GM12878 (cell line): Measurements from ENCODE around the gene OR10H2. TPM values are rescaled to one million over a fixed set of nuclear protein-coding genes. Genes with fewer than 3 reads are reported as not detected.

Source experiments
- ATAC-seq: fragments of 200-7000 bp; cut with Tn5 transposase; 3 replicates; pipeline ENCODE4 v1.9.1; 2020; ENCODE audit warnings: mild to moderate bottlenecking, moderate library complexity
- BruUV-seq: library from RNA; stranded (reverse); fragments of 400-500 nt; replicated peaks from 2 replicates; lab custom pipeline; 2021; lab: Mats Ljungman, UMichigan
- CTCF ChIA-PET: fragments of 300-600 bp; sonication (Branson Sonifier 250); formaldehyde crosslinking; extraction: SDS; loops from one replicate; lab custom pipeline; 2021; ENCODE audit warnings: inconsistent platforms; lab: Yijun Ruan, JAX
- POLR2A ChIA-PET: fragments of 350-600 bp; formaldehyde crosslinking; extraction: SDS; loops from one replicate; lab custom pipeline; 2021; ENCODE audit warnings: inconsistent platforms; lab: Charles Lee
- RAD21 ChIA-PET: fragments of 300-600 bp; sonication (Branson Sonifier 250); formaldehyde crosslinking; loops from one replicate; lab custom pipeline; 2023; ENCODE audit warnings: antibody characterized with exemption; ENCODE audit not compliant: unreplicated experiment; lab: Charles Lee
- SMC1A ChIA-PET: fragments of 300-600 bp; sonication (Branson Sonifier 250); formaldehyde crosslinking; loops from one replicate; lab custom pipeline; 2023; ENCODE audit not compliant: unreplicated experiment, uncharacterized antibody; lab: Charles Lee
- DNase-seq: peaks from one replicate; pipeline ENCODE4 v3.0.0-alpha.2; 2011; ENCODE audit warnings: low read depth, low spot score
- FAIRE-seq: peaks from 3 replicates; lab custom pipeline; 2011; peaks lifted over from hg19 to GRCh38; lab: Jason Lieb, UNC
- H2AFZ ChIP-seq: 2 replicates; pipeline ENCODE4 v1.6.0; 2011; ENCODE audit warnings: low read depth, low read length, control low read depth; ENCODE audit not compliant: control insufficient read depth
- H3K27ac ChIP-seq: 2 replicates; pipeline ENCODE4 v1.5.1; 2011; ENCODE audit warnings: control low read depth; ENCODE audit not compliant: control insufficient read depth, insufficient read depth
- H3K27me3 ChIP-seq, 2 experiments: replicated peaks in 1 of 2; 2 replicates each; pipeline versions ENCODE4 v1.6.0 to v1.6.1; 2011; ENCODE audit warnings: low read length in 1 of 2; ENCODE audit not compliant: control insufficient read depth in 2 of 2, insufficient read depth in 2 of 2
- H3K36me3 ChIP-seq, 2 experiments: 2 replicates each; pipeline ENCODE4 v1.5.1; 2011; ENCODE audit warnings: low read length in 1 of 2; ENCODE audit not compliant: control insufficient read depth in 2 of 2, insufficient read depth in 2 of 2
- H3K4me1 ChIP-seq: 2 replicates; pipeline ENCODE4 v1.6.1; 2011; ENCODE audit warnings: mild to moderate bottlenecking, low read length, moderate library complexity, mixed read lengths; ENCODE audit not compliant: control insufficient read depth, insufficient read depth
- H3K4me2 ChIP-seq: 2 replicates; pipeline ENCODE4 v1.6.0; 2011; ENCODE audit warnings: control low read depth; ENCODE audit not compliant: control insufficient read depth, insufficient read depth
- H3K4me3 ChIP-seq: fragments of 200-600 bp; sonication (generic); 2 replicates; pipeline ENCODE4 v1.5.1; 2016
- H3K79me2 ChIP-seq: 2 replicates; pipeline ENCODE4 v1.6.0; 2011; ENCODE audit warnings: low read length; ENCODE audit not compliant: control insufficient read depth, insufficient read depth
- H3K9ac ChIP-seq: 2 replicates; pipeline ENCODE4 v1.8.0; 2011; ENCODE audit warnings: low read length, control low read depth, mixed read lengths; ENCODE audit not compliant: control insufficient read depth, insufficient read depth
- H3K9me3 ChIP-seq: replicated peaks from 3 replicates; pipeline ENCODE4 v1.5.1; 2011; ENCODE audit warnings: mild to moderate bottlenecking, low read length; ENCODE audit not compliant: control insufficient read depth, insufficient read depth
- H4K20me1 ChIP-seq: 2 replicates; pipeline ENCODE4 v1.6.0; 2011; ENCODE audit not compliant: control insufficient read depth, insufficient read depth
- CBFB ChIP-seq: IDR thresholded peaks from 2 replicates; pipeline ENCODE4 v1.6.1; 2016; ENCODE audit warnings: antibody characterized with exemption, low read depth
- CEBPB ChIP-seq, 2 experiments: fragments of 150-350 bp in 1 of 2; IDR thresholded peaks; 2 replicates each; pipeline ENCODE4 v1.6.1; 2012 to 2014; ENCODE audit warnings: low read depth in 2 of 2, low read length in 2 of 2, borderline replicate concordance in 1 of 2, inconsistent platforms in 1 of 2
- IRF4 ChIP-seq: IDR thresholded peaks from 2 replicates; pipeline ENCODE4 v1.6.1; 2011; ENCODE audit warnings: low read depth, low read length
- MEF2B ChIP-seq: fragments of 450-650 bp; IDR thresholded peaks from 2 replicates; pipeline ENCODE4 v1.6.1; 2018; ENCODE audit warnings: mild to moderate bottlenecking, moderate library complexity; ENCODE audit not compliant: partially characterized antibody, poor library complexity, severe bottlenecking
- RB1 ChIP-seq: fragments of 450-650 bp; formaldehyde crosslinking; IDR thresholded peaks from 2 replicates; pipeline ENCODE4 v1.6.1; 2017; ENCODE audit warnings: mild to moderate bottlenecking, borderline replicate concordance
- RBBP5 ChIP-seq: fragments of 200-600 bp; sonication (generic); conservative IDR thresholded peaks from 2 replicates; pipeline ENCODE4 v1.6.1; 2016
- SPI1 ChIP-seq: IDR thresholded peaks from 2 replicates; pipeline ENCODE4 v1.6.1; 2011; ENCODE audit warnings: low read depth, mild to moderate bottlenecking, low read length, moderate library complexity, borderline replicate concordance; ENCODE audit not compliant: insufficient read depth
- SREBF2 ChIP-seq: IDR thresholded peaks from 2 replicates; pipeline ENCODE4 v1.6.1; 2012; ENCODE audit warnings: mild to moderate bottlenecking, low read length
- ZSCAN29 ChIP-seq: fragments of 450-650 bp; IDR thresholded peaks from 2 replicates; pipeline ENCODE4 v1.6.1; 2017; ENCODE audit warnings: mild to moderate bottlenecking, moderate library complexity
- WGBS: methylation state at CpG from one replicate; pipeline ENCODE4 v1.1.6; 2016; ENCODE audit warnings: low lambda C conversion rate; ENCODE audit not compliant: insufficient replicate concordance, insufficient coverage; ENCODE audit errors: missing lambda C conversion rate; 5-methylcytosine and 5-hydroxymethylcytosine counted together
- in situ Hi-C: fragments of 300-500 bp; cut with MboI; formaldehyde crosslinking; loops from 9 replicates; pipeline ENCODE4 v1.14.3; 2018; ENCODE audit warnings: mixed read lengths
- intact Hi-C: fragments of 100-400 bp; cut with micrococcal nuclease; formaldehyde crosslinking; loops from one replicate; pipeline ENCODE4 v1.14.2; 2022; ENCODE audit not compliant: unreplicated experiment
- polyA plus RNA-seq, 11 experiments: library from polyadenylated mRNA; depleted of rRNA in 4 of 11; unstranded in 6 of 11; stranded (reverse) in 5 of 11; fragments of >200 nt; fragmentation: Nextera tagmentation in 4 of 11; fragmentation: Illumina TruSeq in 1 of 11; extraction: Ambion mirVana in 4 of 11; extraction: Trizol in 1 of 11; gene quantifications; 1 replicate in 1 of 11; 2 replicates in 10 of 11; pipeline versions ENCODE4 v1.2.1 to v1.2.3, GENCODE V29; 2011 to 2016; ENCODE audit warnings: inconsistent platforms in 2 of 11, missing spikeins in 2 of 11, low read depth in 1 of 11
- total RNA-seq, 4 experiments: library from RNA; depleted of rRNA in 3 of 4; stranded (reverse); fragments of >200 nt in 3 of 4; fragmentation: Illumina TruSeq in 1 of 4; extraction: Trizol in 1 of 4; gene quantifications; 2 replicates each; pipeline versions ENCODE4 v1.2.1 to v1.2.3, GENCODE V29; 2013 to 2021
- TF ChIP-seq, protein P1 (sequence below): fragments of 450-650 bp; formaldehyde crosslinking; IDR thresholded peaks from 2 replicates; pipeline ENCODE4 v1.4.0; 2022; ENCODE audit warnings: mild to moderate bottlenecking, moderate library complexity
- TF ChIP-seq, protein P2 (sequence below): IDR thresholded peaks from 2 replicates; pipeline ENCODE4 v1.6.1; 2011; ENCODE audit warnings: low read depth, low read length, improper control_type of control experiment, borderline replicate concordance
- TF ChIP-seq, protein P3 (sequence below): fragments of 450-650 bp; conservative IDR thresholded peaks from 2 replicates; pipeline ENCODE4 v1.6.1; 2017; ENCODE audit warnings: mild to moderate bottlenecking, moderate library complexity

Gene OR10H2
- total and polyA plus RNA-seq, 10 of the 15 experiments (the other 5 are each of a cell fraction or from before 2014, with no cell fraction given), result not detected

DNA sequence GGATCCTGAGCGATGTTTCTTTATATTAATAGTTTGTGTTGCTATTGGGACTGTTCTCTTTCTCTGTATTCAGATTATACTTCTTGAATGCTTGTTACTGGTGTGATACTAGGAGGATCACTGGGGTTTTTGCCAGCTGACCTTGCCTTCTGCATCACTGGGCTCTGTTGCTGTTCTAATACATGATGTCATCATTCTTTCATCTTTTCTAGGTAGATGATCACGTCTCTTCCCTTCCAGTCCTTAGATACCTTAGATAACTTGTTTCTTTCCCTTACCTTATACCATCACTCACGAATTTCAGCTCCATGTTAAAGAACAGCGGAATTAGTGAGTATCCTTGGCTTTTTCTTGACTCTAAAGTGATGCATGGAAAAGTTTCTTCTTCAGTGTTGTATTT lies 9.9 kb downstream of the OR10H2 start, which contains the start of gene OR10H3:
Gene OR10H3 (plus strand): TSS at position 264 of the 400 bp plus-strand sequence. CDS start 3,408 bp downstream, outside the sequence.
- SMC1A ChIA-PET, result interaction anchor here (0.6 kb wide), 1 partner anchor 965 kb away, joined by 3 read pairs; no protein-coding TSS in a partner anchor
- no peak for FAIRE-seq
- DNase-seq, result no peak
- Histone ChIP-seq H3K27ac (no peak within 1 kb of the TSS), H3K36me3 (no peaks in the 10 kb centered on the region), H3K27me3 (no peaks in the 10 kb centered on the region), H3K4me2 (no peak within 1 kb of the TSS), H3K4me3 (no peak within 1 kb of the TSS), H2AFZ (no peak within 1 kb of the TSS), H3K9me3 (no peaks in the 10 kb centered on the region; the same call in 2 of the 3 replicates), H3K79me2 (no peaks in the 10 kb centered on the region), H4K20me1 (no peaks in the 10 kb centered on the region), H3K9ac (no peak within 1 kb of the TSS), H3K4me1 (no peaks in the 10 kb centered on the region)
- no TSS peak for BruUV-seq
- POLR2A ChIA-PET, result no interaction called here
- 20% methylated on average over 4 of the region's 4 CpGs for WGBS
- intact Hi-C loops, result no loop called here
- CTCF ChIA-PET, result no interaction called here
- in situ Hi-C loops, result no loop called here
- RAD21 ChIA-PET, result no interaction called here
- no peak for TF ChIP-seq SREBF2
- no peak for TF ChIP-seq ZSCAN29
- no peak for TF ChIP-seq RB1
- no peak for TF ChIP-seq CEBPB (IDR thresholded peaks at IDR 0.05; ENCODE audit: borderline replicate concordance in 1 of 2, low read depth in 2 of 2, low read length in 2 of 2)
- TF ChIP-seq RBBP5, result no peak
- ATAC-seq, result no peak

DNA sequence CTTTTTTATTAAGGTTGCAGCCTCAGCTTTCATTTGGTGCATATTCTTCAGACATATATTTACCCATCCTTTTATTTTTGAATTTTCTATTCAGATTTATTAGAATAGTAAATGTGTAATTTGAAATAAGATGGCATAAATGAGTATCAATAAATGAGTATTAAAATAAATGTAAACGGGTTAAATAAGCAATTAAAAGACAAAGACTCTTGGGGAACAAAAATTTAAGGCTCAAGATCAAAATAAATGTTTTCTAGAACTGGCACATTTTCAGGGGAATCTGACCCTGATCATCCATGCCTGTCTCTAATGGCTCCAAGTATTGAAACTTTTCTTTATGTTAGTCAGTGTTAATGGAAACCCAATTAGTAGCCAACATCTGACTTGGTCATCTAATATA lies 13.0 kb downstream of the OR10H2 start:
- ChIA-PET CTCF (no interaction called here), RAD21 (no interaction called here), SMC1A (no interaction called here), POLR2A (no interaction called here)
- in situ Hi-C loops, result no loop called here
- Histone ChIP-seq H3K79me2 (no peaks in the 10 kb centered on the region), H3K4me2 (no peak overlapping the region), H3K4me1 (no peaks in the 10 kb centered on the region), H3K36me3 (no peaks in the 10 kb centered on the region), H3K4me3 (no peak overlapping the region), H3K9me3 (no peaks in the 10 kb centered on the region; the same call in 2 of the 3 replicates), H3K27ac (no peak overlapping the region), H2AFZ (no peak overlapping the region), H4K20me1 (no peaks in the 10 kb centered on the region), H3K27me3 (no peaks in the 10 kb centered on the region), H3K9ac (no peak overlapping the region)
- intact Hi-C loops, result no loop called here
- no TSS peak for BruUV-seq
- no peak for FAIRE-seq
- no peak for ATAC-seq
- WGBS, result 0% methylated on average over 1 of the region's 1 CpG
- no peak for DNase-seq
- TF ChIP-seq SPI1 (no peak), MEF2B (no peak), RBBP5 (no peak), CBFB (no peak), IRF4 (no peak)
- TF ChIP-seq, protein P1, sequence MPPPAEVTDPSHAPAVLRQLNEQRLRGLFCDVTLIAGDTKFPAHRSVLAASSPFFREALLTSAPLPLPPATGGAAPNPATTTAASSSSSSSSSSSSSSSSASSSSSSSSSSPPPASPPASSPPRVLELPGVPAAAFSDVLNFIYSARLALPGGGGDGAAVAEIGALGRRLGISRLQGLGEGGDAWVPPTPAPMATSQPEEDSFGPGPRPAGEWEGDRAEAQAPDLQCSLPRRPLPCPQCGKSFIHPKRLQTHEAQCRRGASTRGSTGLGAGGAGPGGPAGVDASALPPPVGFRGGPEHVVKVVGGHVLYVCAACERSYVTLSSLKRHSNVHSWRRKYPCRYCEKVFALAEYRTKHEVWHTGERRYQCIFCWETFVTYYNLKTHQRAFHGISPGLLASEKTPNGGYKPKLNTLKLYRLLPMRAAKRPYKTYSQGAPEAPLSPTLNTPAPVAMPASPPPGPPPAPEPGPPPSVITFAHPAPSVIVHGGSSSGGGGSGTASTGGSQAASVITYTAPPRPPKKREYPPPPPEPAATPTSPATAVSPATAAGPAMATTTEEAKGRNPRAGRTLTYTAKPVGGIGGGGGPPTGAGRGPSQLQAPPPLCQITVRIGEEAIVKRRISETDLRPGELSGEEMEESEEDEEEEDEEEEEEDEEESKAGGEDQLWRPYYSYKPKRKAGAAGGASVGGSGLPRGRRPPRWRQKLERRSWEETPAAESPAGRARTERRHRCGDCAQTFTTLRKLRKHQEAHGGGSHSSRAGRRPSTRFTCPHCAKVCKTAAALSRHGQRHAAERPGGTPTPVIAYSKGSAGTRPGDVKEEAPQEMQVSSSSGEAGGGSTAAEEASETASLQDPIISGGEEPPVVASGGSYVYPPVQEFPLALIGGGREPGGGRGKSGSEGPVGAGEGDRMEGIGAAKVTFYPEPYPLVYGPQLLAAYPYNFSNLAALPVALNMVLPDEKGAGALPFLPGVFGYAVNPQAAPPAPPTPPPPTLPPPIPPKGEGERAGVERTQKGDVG (CRISPR knock-in tag), result no peak
- TF ChIP-seq, protein P2, sequence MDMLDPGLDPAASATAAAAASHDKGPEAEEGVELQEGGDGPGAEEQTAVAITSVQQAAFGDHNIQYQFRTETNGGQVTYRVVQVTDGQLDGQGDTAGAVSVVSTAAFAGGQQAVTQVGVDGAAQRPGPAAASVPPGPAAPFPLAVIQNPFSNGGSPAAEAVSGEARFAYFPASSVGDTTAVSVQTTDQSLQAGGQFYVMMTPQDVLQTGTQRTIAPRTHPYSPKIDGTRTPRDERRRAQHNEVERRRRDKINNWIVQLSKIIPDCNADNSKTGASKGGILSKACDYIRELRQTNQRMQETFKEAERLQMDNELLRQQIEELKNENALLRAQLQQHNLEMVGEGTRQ, result no peak
- TF ChIP-seq, protein P3, sequence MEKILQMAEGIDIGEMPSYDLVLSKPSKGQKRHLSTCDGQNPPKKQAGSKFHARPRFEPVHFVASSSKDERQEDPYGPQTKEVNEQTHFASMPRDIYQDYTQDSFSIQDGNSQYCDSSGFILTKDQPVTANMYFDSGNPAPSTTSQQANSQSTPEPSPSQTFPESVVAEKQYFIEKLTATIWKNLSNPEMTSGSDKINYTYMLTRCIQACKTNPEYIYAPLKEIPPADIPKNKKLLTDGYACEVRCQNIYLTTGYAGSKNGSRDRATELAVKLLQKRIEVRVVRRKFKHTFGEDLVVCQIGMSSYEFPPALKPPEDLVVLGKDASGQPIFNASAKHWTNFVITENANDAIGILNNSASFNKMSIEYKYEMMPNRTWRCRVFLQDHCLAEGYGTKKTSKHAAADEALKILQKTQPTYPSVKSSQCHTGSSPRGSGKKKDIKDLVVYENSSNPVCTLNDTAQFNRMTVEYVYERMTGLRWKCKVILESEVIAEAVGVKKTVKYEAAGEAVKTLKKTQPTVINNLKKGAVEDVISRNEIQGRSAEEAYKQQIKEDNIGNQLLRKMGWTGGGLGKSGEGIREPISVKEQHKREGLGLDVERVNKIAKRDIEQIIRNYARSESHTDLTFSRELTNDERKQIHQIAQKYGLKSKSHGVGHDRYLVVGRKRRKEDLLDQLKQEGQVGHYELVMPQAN, result no peak
